Erythroblast (primary cell): Measurements from ENCODE around the gene SNAPC3.

Source experiments
- GATA1 ChIP-seq: IDR thresholded peaks from 2 replicates; pipeline ENCODE4 v1.6.1; 2011; ENCODE audit warnings: low read depth, mild to moderate bottlenecking, control low read depth, low read length, moderate library complexity
- POLR2A ChIP-seq: IDR thresholded peaks from 2 replicates; pipeline ENCODE4 v1.6.1; 2011; ENCODE audit warnings: mild to moderate bottlenecking, low read length

DNA sequence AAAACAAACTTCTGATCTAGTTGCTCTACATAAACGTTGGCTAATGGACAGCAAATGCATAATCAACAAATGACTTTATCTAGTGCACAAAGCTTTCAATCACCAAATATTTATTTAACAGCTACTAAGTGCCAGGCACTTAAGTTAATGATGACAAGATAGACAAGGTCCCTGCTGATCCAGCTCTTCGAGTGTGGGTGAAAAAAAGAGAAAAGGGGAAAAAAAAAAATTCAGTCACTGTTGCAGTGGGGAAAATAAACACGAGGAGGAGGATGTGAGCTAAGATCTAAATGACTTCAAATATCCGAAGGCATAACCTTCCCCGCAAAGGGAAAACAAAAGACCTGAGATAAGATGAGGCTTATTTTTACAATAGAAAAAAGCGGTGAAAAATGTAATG is 78.5 kb downstream of the SNAPC3 start:
- TF ChIP-seq POLR2A (no peak), GATA1 (no peak)
